PFSK-1 (cell line): ENCODE measurements around the gene CHCHD5.
A peak's percentile ranks its signal among the peaks of the same experiment; 100 is the strongest.

Source experiments
- FOXP2 ChIP-seq: optimal IDR thresholded peaks from 2 replicates; pipeline ENCODE3; 2011; ENCODE audit warnings: borderline replicate concordance, control low read depth, inconsistent platforms; ENCODE audit not compliant: insufficient read depth; ENCODE audit errors: extremely low read length, extremely low read depth
- POLR2AphosphoS5 ChIP-seq: IDR thresholded peaks from 2 replicates; pipeline ENCODE4 v1.6.1; 2012; ENCODE audit warnings: low read depth, mild to moderate bottlenecking, control low read depth, low read length, moderate library complexity
- SIN3A ChIP-seq: IDR thresholded peaks from 2 replicates; pipeline ENCODE4 v1.6.1; 2012; ENCODE audit warnings: mild to moderate bottlenecking, low read length, moderate library complexity, borderline replicate concordance; ENCODE audit not compliant: insufficient read depth
- TAF1 ChIP-seq: IDR thresholded peaks from 2 replicates; pipeline ENCODE4 v1.6.1; 2012; ENCODE audit warnings: low read length, control low read depth, borderline replicate concordance; ENCODE audit not compliant: insufficient read depth
- TF ChIP-seq, protein P1 (sequence below), 2 experiments: IDR thresholded peaks; 2 replicates each; pipeline versions ENCODE4 v1.6.1 to v1.8.0; 2011 to 2012; ENCODE audit warnings: low read depth in 2 of 2, low read length in 2 of 2, control low read depth in 1 of 2, inconsistent platforms in 1 of 2, mild to moderate bottlenecking in 1 of 2, moderate library complexity in 1 of 2; ENCODE audit not compliant: insufficient read depth in 1 of 2

The CHCHD5 gene

DNA sequence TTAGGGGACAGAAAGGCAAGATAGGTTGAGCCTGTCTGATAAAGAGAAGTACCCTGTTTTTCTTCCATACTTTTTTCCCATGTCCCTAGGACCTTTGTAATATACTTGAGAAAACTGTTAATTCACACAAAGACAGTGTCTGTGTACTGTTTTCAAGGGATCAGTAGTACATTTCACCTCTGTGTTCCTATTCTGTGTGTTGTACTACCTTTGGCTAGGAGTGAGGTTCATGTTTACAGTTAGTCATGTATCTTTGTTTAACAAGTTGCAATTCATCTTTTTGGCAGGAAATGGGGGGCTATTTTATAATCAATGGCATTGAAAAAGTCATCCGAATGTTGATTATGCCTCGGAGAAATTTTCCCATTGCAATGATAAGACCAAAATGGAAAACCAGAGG, 35.4 kb upstream of the CHCHD5 start:
- TF ChIP-seq FOXP2 (no peak), POLR2AphosphoS5 (no peak), TAF1 (no peak), SIN3A (no peak)
- TF ChIP-seq, protein P1, sequence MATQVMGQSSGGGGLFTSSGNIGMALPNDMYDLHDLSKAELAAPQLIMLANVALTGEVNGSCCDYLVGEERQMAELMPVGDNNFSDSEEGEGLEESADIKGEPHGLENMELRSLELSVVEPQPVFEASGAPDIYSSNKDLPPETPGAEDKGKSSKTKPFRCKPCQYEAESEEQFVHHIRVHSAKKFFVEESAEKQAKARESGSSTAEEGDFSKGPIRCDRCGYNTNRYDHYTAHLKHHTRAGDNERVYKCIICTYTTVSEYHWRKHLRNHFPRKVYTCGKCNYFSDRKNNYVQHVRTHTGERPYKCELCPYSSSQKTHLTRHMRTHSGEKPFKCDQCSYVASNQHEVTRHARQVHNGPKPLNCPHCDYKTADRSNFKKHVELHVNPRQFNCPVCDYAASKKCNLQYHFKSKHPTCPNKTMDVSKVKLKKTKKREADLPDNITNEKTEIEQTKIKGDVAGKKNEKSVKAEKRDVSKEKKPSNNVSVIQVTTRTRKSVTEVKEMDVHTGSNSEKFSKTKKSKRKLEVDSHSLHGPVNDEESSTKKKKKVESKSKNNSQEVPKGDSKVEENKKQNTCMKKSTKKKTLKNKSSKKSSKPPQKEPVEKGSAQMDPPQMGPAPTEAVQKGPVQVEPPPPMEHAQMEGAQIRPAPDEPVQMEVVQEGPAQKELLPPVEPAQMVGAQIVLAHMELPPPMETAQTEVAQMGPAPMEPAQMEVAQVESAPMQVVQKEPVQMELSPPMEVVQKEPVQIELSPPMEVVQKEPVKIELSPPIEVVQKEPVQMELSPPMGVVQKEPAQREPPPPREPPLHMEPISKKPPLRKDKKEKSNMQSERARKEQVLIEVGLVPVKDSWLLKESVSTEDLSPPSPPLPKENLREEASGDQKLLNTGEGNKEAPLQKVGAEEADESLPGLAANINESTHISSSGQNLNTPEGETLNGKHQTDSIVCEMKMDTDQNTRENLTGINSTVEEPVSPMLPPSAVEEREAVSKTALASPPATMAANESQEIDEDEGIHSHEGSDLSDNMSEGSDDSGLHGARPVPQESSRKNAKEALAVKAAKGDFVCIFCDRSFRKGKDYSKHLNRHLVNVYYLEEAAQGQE (IDR thresholded peaks at IDR 0.05; ENCODE audit: insufficient read depth in 1 of 2, low read depth in 2 of 2, low read length in 2 of 2) = no peak

GRCh38 chr2:112566104-112566503, 18.3 kb upstream of the CHCHD5 start:
- no peak for TF ChIP-seq POLR2AphosphoS5
- TF ChIP-seq, protein P1 (IDR thresholded peaks at IDR 0.05; ENCODE audit: insufficient read depth in 1 of 2, low read depth in 2 of 2, low read length in 2 of 2) = no peak
- TF ChIP-seq TAF1 = no peak
- no peak for TF ChIP-seq SIN3A
- TF ChIP-seq FOXP2 = no peak

DNA sequence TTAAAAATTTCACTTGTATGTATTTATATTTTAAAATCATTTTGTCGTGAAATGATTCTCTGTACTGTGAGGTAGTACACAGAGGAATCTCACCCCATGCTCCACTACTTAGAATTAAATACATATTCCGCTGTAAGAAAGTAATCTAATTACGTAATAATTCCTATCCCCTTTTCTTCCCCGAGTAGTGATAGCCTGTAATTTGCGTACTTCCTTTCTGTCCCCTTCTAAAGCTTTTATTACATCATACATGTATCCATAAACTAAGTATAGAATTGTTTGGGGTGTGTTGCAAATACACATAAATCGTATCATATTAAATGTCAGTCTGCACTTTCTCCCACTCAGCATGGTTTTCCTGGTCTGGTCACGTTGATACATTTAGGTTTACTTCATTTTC, 12.4 kb upstream of the CHCHD5 start:
- TF ChIP-seq TAF1 = no peak
- TF ChIP-seq SIN3A = no peak
- TF ChIP-seq FOXP2 = no peak
- TF ChIP-seq, protein P1 (IDR thresholded peaks at IDR 0.05; ENCODE audit: insufficient read depth in 1 of 2, low read depth in 2 of 2, low read length in 2 of 2) = no peak
- no peak for TF ChIP-seq POLR2AphosphoS5

DNA sequence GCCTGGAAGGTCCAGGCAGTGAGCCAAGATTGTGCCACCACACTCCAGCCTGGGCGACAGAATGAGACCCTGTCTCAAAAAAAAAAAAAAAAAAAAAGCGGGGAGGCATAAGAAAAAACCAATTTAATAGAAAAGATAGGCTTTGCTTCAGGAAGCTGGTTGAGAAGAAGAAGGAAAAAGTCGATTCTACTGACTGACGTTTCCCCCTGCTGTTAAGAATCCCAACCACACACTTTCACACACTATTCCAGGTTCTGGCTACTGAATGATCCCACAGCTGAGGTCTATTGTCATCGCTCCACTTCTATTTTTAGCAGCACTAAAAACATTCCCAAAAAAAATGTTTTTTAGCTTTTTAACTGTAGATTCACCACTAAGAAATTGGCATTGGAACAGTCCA, 6.7 kb upstream of the CHCHD5 start:
- TF ChIP-seq POLR2AphosphoS5 = peak; percentile 29; the same call in 1 of the 2 replicates
- no peak for TF ChIP-seq FOXP2

- TF ChIP-seq TAF1 (no peak), POLR2AphosphoS5 (no peak), SIN3A (no peak), FOXP2 (no peak)
- TF ChIP-seq, protein P1 (IDR thresholded peaks at IDR 0.05; ENCODE audit: insufficient read depth in 1 of 2, low read depth in 2 of 2, low read length in 2 of 2) = no peak
Measured at GRCh38 chr2:112579241-112579640, 5.2 kb upstream of the CHCHD5 start.
